ENCODE data around the gene MRPL23.

The MRPL23 gene

GRCh38 chr11:1946812-1947484 is at the start of gene MRPL23:
MRPL23 (plus strand) TSS chr11:1947332; CDS start chr11:1947363, 31 bp downstream.
- DNase-seq, result no peak

GRCh38 chr11:1899090-1899489 is 48.0 kb upstream of the MRPL23 start:
- no peak for DNase-seq

- no peak for DNase-seq
Measured at GRCh38 chr11:1899686-1900085, 47.4 kb upstream of the MRPL23 start.

GRCh38 chr11:1906181-1906580 is 41.0 kb upstream of the MRPL23 start:
- DNase-seq, result no peak

GRCh38 chr11:1906611-1907423 is 40.3 kb upstream of the MRPL23 start:
- DNase-seq, result no peak

GRCh38 chr11:1908618-1909017 is 38.5 kb upstream of the MRPL23 start:
- DNase-seq, result no peak

- no peak for DNase-seq
Measured at GRCh38 chr11:1909524-1909923, 37.6 kb upstream of the MRPL23 start.

GRCh38 chr11:1912289-1912878 is 34.7 kb upstream of the MRPL23 start:
- DNase-seq, result no peak

- no peak for DNase-seq
Measured at GRCh38 chr11:1913271-1914060, 33.7 kb upstream of the MRPL23 start.

GRCh38 chr11:1915795-1916131 is 31.4 kb upstream of the MRPL23 start:
- no peak for DNase-seq

GRCh38 chr11:1916132-1916985 is 30.8 kb upstream of the MRPL23 start:
- DNase-seq, result no peak

GRCh38 chr11:1916986-1917522 is 30.1 kb upstream of the MRPL23 start:
- no peak for DNase-seq

- DNase-seq, result no peak
Measured at GRCh38 chr11:1917523-1918435, 29.4 kb upstream of the MRPL23 start.

- no peak for DNase-seq
Measured at GRCh38 chr11:1918436-1919315, 28.5 kb upstream of the MRPL23 start.

GRCh38 chr11:1919391-1920127 is 27.6 kb upstream of the MRPL23 start, which contains the start of gene TNNT3:
TNNT3 (plus strand) TSS chr11:1919703; CDS start chr11:1922875, 3,172 bp downstream.
- no peak for DNase-seq

- DNase-seq, result no peak
Measured at GRCh38 chr11:1920128-1920908, 26.8 kb upstream of the MRPL23 start.
